ENCODE results near the gene NEK7.
"Not testable (repeated sequence)": the region's sequence is repeated elsewhere in the genome, so short reads cannot be mapped to it uniquely, and the experiment has no call there.

The NEK7 gene

DNA sequence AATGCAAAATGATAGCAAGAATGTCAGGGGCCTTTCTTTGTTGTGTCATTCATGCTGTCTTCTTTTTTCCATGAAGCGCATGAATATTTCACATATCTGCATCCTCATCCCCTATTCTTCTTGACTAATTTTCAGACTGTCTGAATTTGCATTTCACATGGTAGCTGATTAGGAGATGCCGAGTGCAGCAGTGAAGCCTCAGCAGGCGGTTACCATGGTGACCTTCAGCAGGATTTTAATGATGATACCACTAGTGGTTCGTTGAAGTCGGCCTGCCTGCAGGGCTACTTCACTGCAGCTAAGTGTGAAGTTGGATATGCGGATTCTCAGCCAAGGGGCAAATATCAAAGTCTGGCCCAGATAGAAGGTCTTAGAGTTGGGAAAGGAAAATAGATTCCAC lies 141.8 kb downstream of the NEK7 start:
- DNase-seq: no peak

GRCh38 chr1:198300451-198300850 lies 143.7 kb downstream of the NEK7 start:
- no peak for DNase-seq

DNA sequence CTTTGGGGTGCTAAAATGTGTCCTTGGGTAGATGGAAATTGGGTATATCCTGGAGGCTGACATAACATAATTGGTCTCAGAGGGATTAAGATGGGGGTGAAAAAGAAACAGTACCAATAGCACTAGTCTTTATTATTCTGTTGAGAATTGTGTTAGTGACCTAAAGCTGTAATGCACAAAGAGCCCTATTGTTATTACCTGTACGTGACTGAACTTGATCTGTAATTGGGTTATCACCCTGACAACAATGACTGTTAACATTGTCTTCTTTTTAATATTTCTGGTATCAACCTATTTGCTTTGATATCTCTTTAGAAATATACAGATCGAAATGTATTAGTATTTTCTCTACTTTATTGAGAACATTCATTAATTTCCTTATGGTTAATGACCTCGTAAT lies 147.6 kb downstream of the NEK7 start:
- DNase-seq: no peak

DNA sequence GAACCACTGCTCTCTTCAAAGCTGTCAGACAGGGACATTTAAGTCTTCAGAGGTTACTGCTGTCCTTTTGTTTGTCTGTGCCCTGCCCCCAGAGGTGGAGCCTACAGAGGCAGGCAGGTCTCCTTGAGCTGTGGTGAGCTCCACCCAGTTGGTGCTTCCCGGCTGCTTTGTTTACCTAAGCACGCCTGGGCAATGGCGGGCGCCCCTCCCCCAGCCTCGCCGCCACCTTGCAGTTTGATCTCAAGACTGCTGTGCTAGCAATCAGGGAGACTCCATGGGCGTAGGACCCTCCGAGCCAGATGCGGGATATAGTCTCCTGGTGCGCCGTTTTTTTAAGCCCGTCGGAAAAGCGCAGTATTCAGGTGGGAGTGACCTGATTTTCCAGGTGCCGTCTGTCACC lies 158.0 kb downstream of the NEK7 start:
- DNase-seq: not testable (repeated sequence)

DNA sequence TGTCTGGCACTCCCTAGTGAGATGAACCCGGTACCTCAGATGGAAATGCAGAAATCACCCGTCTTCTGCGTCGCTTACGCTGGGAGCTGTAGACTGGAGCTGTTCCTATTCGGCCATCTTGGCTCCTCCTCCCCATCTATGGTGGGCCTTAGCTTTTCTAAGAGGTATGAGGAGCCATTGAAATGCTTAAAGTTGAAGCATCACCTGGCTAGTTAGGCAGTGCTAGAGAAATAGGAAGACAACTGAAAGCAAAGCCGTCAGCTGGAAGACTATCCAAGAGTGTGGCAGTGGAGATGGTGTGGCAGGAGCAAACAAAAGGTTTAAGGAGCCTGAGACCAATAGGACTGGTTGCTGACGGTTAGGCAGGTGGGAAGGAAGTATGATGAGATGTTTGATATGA lies 158.5 kb downstream of the NEK7 start:
- not testable (repeated sequence) for DNase-seq

GRCh38 chr1:198316546-198317100 lies 159.8 kb downstream of the NEK7 start:
- no peak for DNase-seq

DNA sequence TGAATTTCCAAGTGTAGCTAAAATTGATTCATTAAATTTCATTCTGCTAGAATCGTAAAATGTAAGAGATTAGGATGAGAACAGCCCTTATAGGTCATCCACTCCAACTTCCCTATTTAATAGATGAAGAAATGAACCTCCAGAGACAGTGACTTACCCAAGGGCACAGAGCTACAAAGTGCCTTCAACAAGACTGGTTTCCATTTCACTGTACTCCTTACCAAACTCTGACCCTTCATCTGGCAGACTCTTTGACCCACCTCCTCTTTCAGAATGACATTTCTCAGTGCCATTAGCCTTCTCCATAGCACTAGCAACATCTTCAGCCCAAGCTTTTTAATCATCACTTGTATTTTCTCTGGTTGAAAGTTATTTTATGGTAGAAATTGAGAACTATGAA lies 161.3 kb downstream of the NEK7 start:
- DNase-seq: no peak

DNA sequence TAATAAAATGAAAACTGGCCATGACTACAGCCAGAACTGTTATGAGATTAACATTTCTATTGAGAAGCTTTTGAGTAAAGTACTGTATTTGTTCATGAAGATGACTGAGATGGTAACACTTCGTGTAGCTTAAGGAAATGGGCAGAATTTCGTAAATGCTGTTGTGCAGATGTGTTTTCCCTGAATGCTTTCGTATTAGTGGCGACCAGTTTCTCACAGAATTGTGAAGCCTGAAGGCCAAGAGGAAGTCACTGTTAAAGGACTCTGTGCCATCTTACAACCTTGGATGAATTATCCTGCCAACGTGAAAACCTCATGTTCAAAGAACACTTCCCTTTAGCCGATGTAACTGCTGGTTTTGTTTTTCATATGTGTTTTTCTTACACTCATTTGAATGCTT lies 164.0 kb downstream of the NEK7 start:
- no peak for DNase-seq

- no peak for DNase-seq
Measured at GRCh38 chr1:198326232-198326631, 169.4 kb downstream of the NEK7 start.

GRCh38 chr1:198326915-198327314 lies 170.1 kb downstream of the NEK7 start:
- DNase-seq: no peak

DNA sequence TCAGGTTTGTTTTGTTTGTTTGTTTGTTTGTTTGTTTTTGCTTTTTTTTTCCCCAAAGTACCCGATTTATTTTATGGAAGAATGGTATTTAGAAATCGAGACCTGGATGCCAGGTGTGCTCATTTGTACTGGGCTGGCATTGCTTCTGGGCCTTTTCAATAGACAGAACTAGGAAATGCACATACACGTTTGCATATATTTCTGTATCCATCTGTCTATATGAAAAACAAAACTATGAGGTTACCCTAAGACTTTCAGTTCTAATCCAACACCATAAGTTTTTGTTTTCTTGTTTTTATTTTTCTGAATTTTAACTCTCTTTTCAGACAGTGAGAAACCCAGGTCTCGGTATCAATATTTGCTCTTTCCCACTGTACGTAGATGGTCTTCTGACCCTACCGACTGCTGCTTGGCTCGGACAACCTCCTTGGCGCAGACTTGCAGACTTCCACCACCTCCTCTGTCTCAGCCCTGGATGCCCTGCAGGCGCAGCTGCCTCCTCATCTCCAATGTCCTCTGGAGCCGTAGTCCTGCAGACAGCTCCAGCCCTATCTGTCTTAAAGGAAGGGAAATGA lies 171.7 kb downstream of the NEK7 start:
- DNase-seq: no peak

- DNase-seq: no peak
Measured at GRCh38 chr1:198330982-198331615, 174.3 kb downstream of the NEK7 start.

DNA sequence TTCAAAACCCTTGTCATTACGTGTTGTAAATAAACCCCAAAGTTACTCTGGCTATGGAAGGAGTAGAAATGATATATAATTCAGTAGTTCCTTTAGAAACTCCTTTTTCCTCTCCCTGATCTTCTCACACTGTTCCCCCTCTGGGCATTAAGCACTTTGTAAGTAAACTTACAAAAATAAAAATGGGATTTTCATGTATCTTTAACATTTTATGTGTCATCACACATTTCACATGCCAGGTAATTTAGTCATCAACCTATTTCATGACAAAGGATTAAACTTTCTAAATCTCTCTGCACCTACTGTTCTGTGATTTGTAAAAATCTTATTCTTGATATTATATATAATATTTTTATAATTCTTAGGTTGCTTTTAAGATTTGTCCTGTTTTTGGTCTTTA lies 176.9 kb downstream of the NEK7 start:
- DNase-seq: no peak

- no peak for DNase-seq
Measured at GRCh38 chr1:198335663-198336062, 178.9 kb downstream of the NEK7 start.

DNA sequence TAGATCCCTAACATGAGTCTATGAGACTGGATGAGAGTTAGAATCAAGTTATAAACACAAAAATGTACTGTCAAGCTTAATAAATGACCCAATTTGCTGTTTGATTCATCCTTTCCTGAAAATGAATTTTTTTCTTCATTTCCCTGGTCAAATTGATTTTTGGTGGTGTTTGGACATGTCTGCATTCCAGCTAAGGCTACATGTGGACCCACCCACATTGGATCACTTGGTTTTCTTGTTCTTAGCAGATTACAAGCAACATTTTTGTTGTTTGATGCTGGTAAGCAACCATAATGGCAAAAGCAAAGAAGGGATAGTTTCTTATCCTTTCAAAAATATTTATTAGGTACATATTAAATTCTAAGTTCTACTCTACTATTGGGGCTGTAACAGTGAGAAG lies 181.1 kb downstream of the NEK7 start:
- DNase-seq: no peak

DNA sequence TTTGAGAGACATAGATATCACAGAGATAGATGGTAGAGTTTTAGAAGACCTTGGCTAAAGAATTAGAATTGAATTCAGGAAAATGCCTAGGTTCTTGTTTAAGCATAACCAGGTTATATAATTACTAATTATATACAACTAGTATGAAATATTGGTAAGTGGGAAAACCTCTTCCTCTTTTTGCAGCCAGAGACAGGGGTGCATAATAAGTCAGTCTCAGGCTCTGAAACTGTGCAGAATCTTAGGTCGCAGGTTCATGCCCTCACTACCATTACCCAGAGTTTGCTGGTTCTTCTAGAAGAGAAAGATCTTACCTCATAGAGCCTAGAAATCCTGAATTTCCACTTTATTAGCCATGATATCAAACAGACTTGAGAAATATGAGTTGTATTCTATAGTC lies 183.3 kb downstream of the NEK7 start:
- no peak for DNase-seq

DNA sequence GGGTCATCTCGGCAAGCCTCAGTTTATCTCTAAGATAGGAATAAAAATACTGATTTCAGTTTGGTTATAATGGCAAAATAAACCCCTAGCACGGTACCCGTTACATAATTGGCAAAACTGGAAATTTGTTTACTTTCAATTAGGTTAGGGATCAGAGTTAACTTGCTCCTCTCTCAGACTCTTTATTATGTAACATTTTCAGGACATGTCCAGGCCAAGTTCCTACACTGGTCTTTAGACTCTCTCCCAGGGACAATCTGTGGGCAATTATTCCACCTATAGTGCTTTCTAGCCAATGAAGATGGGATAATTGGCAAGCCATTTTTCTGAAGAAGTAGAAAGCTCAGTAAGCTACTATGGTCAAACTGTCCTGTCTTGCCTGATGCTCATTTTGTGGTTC lies 189.4 kb downstream of the NEK7 start:
- DNase-seq: no peak

DNA sequence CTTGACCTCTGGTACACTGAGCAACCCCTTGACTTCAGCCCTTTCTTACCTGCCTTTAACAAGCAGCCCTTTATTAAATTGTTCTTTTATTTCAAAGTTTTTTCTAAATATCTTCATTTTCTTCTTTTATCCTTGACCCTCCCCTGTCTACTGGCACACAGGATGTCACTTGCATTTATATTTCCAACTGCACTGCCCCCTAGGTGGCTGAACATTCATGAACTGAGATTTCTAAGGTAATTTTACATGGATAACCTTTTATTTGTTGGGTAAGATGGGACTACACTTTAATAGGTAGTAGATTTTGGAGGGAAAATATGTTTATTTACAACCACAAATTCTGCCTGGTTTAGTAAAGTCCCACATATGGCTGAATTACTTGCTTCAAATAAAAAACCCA lies 193.7 kb downstream of the NEK7 start:
- no peak for DNase-seq

DNA sequence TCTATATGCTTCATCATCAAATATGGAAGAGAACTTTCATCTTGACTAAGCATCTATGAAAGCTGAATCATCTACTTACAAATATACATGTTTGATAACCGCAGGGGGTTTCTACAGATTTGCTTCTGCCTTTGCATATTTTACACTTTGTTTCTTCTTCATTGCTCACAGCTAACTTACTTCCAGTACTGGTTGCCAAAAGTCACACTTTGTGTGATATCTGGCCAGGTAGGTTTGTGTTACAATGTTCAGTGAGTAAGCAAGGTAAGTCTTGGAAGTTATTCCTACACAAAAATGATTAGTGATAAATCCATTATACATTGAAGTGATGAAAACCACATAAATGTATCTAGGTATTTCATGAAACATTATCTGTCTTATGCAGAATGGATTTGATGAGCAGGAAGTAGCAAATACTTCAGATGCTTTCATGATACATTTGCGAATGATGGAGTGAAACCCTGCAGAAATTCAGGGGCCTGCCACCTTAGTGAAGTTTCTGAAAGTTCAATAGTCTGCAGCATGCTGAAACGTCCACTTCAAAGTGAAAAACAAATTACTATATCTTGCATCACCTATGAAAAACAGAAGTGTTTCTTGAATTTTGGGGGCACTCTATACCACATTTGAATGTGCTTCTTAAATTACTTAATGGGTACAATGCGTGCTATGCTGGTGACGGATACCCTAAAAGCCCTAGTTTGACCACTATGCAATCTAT lies 196.3 kb downstream of the NEK7 start:
- no peak for DNase-seq

DNA sequence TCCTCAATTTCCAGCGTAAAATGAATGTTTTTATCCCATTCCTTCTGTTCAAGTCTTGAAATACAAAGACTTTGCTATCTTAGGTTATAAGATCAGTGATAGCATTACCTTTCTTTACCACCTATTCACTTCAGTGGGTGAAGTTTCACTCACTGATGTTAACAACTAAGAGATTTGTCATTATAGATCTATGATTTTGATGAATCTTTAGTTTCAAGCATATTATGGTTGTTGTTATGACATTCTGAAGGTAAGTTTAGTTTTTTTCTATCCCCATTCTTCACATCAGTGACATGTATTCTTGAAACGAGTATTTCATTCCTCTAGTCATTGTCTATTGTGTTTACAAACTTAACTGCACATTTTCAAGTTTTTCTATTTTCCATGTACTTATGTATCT lies 201.1 kb downstream of the NEK7 start:
- DNase-seq: no peak

- DNase-seq: no peak
Measured at GRCh38 chr1:198359024-198359653, 202.3 kb downstream of the NEK7 start.

GRCh38 chr1:198360208-198360729 lies 203.5 kb downstream of the NEK7 start:
- no peak for DNase-seq

GRCh38 chr1:198361237-198361767 lies 204.5 kb downstream of the NEK7 start:
- DNase-seq: no peak
